Ishikawa (cell line): ENCODE measurements around the gene PODXL2.

Experiments used
- CEBPB ChIP-seq: IDR thresholded peaks from 2 replicates; pipeline ENCODE4 v1.6.1; 2012
- EP300 ChIP-seq: IDR thresholded peaks from 2 replicates; pipeline ENCODE4 v1.6.1; 2012; ENCODE audit warnings: borderline replicate concordance
- MAX ChIP-seq: IDR thresholded peaks from 2 replicates; pipeline ENCODE4 v1.6.1; 2012
- REST ChIP-seq: IDR thresholded peaks from 2 replicates; pipeline ENCODE4 v1.6.1; 2012; ENCODE audit warnings: low read depth, mild to moderate bottlenecking
- ZBTB7A ChIP-seq: IDR thresholded peaks from 2 replicates; pipeline ENCODE4 v1.6.1; 2012; ENCODE audit warnings: low read depth

DNA sequence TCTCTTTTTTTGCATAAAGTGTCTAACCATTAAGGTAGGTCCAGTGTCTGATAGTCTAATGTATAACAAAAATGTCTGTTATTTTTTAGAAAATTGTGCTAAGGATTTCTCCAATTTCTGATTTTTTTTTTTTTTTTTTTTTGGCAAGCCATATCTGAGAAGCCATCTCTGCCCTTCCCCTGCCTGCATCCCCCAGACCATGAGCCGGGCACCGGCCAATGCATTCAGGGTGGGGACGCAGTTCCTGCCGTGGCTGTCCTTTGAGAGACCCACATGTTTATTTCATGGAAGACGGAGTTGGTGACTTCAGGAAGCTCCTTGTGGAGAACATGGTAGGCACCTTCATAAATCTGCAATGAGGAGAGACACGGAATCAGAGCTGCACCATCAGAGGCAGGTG, 63.0 kb downstream of the PODXL2 start:
- no peak for TF ChIP-seq MAX
- TF ChIP-seq EP300, result no peak
- no peak for TF ChIP-seq ZBTB7A
- no peak for TF ChIP-seq REST
- no peak for TF ChIP-seq CEBPB
